ENCODE results near the gene UACA.

The UACA gene

DNA sequence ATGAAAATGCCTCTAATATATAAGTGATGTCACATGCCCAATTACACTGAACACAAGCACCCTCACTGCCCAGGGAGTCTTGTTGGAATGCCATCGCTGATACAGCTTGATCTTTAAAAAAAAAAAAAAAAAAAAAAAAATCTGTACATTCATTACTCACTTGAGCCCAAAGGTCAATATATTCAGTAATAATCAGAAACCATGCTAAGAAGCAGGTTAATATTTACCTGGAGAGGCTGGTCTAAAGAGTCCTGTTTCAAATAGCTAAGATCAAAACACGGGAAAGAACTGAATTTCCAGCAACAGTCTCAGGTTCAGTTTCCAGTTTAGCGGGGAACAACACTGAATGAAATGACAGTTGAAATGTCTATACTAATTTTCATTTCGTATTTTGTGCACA, 109.9 kb downstream of the UACA start:
- H3K36me3 ChIP-seq (ENCODE audit: control insufficient read depth, insufficient read depth, low read length), result no peaks in the 10 kb centered on the region
- TF ChIP-seq CTCF (IDR thresholded peaks at IDR 0.05; ENCODE audit: insufficient read depth, low read length, poor library complexity, severe bottlenecking), result no peak
- no peaks in the 10 kb centered on the region for H3K27me3 ChIP-seq (replicated peaks; ENCODE audit: control insufficient read depth, insufficient read depth, low read length)
- no peak overlapping the region for H3K4me3 ChIP-seq (replicated peaks; ENCODE audit: low read depth, low read length)
- no peak for DNase-seq (ENCODE audit: extremely low read depth, insufficient read length)

DNA sequence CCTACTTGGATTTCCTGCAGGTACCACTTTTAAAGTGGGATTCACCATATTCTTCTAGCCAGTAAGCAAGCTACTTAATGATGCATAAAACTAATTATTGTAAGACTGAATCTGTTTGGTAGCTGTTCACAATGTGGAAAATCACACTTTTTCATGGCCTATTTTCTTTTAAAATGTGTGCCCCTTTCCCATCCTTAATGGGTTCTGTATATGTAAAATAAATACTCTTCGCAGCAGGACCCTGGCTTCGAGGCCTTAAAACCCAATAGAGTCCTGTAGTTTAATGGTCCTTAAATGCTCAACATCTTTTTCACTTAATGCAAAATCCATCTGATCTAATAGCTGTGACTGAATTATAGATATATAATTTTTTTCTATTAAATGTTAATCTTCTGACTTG, 111.0 kb downstream of the UACA start:
- no peak for DNase-seq (ENCODE audit: extremely low read depth, insufficient read length)
- Histone ChIP-seq H3K4me3 (replicated peaks; ENCODE audit: low read depth, low read length) (no peak overlapping the region), H3K27me3 (replicated peaks; ENCODE audit: control insufficient read depth, insufficient read depth, low read length) (no peaks in the 10 kb centered on the region), H3K36me3 (ENCODE audit: control insufficient read depth, insufficient read depth, low read length) (no peaks in the 10 kb centered on the region)
- no peak for TF ChIP-seq CTCF (IDR thresholded peaks at IDR 0.05; ENCODE audit: insufficient read depth, low read length, poor library complexity, severe bottlenecking)

- no peaks in the 10 kb centered on the region for H3K27me3 ChIP-seq (replicated peaks; ENCODE audit: control insufficient read depth, insufficient read depth, low read length)
- H3K4me3 ChIP-seq (replicated peaks; ENCODE audit: low read depth, low read length), result no peak overlapping the region
- no peaks in the 10 kb centered on the region for H3K36me3 ChIP-seq (ENCODE audit: control insufficient read depth, insufficient read depth, low read length)
- DNase-seq (ENCODE audit: extremely low read depth, insufficient read length), result no peak
- no peak for TF ChIP-seq CTCF (IDR thresholded peaks at IDR 0.05; ENCODE audit: insufficient read depth, low read length, poor library complexity, severe bottlenecking)
Measured at GRCh38 chr15:70651303-70651845, 112.0 kb downstream of the UACA start.

DNA sequence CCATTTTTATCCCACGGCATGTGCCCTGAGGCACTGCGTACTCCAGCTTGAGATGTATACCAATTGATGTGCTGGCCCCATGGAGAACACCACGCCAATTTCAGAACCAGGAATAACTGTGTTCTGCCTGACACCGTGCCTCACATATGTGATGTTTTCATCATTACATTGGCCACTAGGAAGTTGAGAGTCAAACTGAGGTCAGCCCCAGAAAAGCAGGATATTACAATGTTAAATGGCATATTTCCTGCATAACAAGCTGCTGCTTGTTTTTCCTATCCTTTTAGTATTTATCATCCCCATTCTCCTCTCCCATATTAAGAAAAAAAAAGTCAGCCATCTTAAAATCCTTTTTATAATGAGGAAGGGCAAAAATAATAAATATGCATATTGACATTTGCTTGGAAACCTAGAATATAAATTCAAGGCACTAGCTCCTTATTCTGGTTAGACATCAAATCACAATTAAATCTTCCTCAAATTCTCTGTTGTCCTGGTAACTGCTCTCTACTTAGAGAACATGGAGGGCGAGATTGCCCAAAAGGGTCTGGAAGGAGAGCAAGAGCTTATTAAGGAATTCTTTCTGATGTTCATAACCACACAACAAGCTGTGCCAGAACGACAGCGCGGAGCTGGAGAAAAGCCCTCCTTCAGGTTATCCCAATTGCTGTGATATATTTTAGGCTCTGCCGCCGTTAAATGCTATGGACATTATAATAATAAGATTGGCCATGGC, 112.6 kb downstream of the UACA start:
- Histone ChIP-seq H3K36me3 (ENCODE audit: control insufficient read depth, insufficient read depth, low read length) (no peaks in the 10 kb centered on the region), H3K27me3 (replicated peaks; ENCODE audit: control insufficient read depth, insufficient read depth, low read length) (no peaks in the 10 kb centered on the region)
- no peak for DNase-seq (ENCODE audit: extremely low read depth, insufficient read length)

DNA sequence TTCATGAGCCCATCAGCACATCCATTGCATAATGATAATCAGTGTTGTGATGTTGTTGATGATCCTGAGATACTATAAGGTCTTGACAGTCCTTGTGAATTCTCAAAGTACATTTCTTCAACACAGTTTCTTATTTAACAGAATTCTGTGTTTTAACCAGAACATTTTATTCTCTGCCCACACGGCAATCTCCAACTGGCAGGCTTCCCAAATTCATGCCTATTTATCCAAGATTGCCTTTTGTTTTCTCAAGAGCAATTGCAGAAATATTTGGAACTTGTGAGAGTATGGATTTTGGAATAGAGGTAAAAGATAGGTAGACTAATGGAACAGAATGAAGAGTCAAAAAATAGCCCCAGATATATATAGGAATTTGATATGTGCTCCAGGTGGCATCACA, 116.0 kb downstream of the UACA start:
- Histone ChIP-seq H3K27me3 (replicated peaks; ENCODE audit: control insufficient read depth, insufficient read depth, low read length) (no peaks in the 10 kb centered on the region), H3K4me3 (replicated peaks; ENCODE audit: low read depth, low read length) (no peak overlapping the region), H3K36me3 (ENCODE audit: control insufficient read depth, insufficient read depth, low read length) (no peaks in the 10 kb centered on the region)
- DNase-seq (ENCODE audit: extremely low read depth, insufficient read length), result no peak
- TF ChIP-seq CTCF (IDR thresholded peaks at IDR 0.05; ENCODE audit: insufficient read depth, low read length, poor library complexity, severe bottlenecking), result no peak

More for the DNA sequence above, 112.6 kb downstream of the UACA start:
- no peak overlapping the region for H3K4me3 ChIP-seq (replicated peaks; ENCODE audit: low read depth, low read length)
- no peak for TF ChIP-seq CTCF (IDR thresholded peaks at IDR 0.05; ENCODE audit: insufficient read depth, low read length, poor library complexity, severe bottlenecking)

Data from GM06990 (cell line).